HG02610 (cell line): ENCODE data around the gene GDF10.

ENCODE experiments used
- ATAC-seq: cut with Tn5 transposase; IDR thresholded peaks from one replicate; pipeline ENCODE4 v1.9.1; 2021; ENCODE audit warnings: mild to moderate bottlenecking, moderate library complexity; ENCODE audit not compliant: unreplicated experiment

GDF10 gene

DNA sequence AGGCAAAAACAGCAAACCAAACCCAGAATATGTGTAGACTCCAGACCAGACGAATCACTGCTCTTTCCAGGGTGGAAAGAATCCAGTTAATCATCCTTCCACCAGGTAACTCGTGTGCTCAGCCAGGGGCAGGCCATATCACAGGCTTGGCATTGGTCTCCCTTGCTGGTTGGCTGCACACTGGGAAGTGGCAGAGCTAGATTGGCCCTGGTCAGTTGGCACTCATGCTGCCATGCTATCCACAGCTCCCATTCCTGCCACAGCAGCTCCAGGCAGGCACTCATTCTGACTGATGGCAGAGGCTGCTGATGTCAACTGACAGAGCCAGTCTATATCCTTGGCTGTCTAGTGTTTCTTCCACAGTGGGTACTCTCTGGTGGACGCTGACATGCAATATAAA lies 9.7 kb upstream of the GDF10 start:
- no peak for ATAC-seq

DNA sequence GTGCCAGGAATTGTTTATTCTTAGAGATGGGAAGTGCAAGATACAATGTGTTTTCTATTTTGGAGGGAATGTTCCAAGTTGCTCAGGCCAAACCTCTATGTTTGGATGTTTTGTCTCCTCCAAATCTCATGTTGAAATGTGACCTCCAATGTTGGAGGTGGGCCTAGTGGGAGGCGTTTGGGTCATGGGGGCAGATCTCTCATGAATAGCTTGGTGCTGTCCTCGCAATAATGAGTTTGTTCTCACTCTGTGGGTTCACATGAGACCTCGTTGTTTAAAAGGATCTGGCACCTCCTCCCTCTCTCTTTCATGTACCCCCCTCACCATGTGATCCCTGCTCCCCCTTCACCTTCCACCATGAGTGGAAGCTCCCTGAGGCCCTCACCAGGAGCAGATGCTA lies 8.3 kb upstream of the GDF10 start:
- ATAC-seq = no peak

DNA sequence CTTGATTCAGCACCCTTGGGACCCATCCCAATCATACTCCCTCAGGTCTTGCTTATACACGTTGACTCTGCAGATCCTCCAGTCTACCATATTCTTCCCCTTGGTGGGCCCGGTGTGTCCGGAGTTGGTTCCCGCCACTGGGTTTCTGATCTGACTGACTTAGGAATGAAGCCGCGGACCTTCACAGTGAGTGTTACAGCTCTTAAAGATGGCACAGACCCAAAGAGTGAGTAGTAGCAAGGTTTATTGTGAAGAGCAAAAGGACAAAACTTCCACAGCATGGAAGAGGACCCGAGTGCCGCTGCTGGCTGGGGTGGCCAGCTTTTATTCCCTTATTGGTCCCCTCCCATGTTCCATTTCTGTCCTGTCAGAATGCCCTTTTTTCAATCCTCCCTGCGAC lies 5.9 kb upstream of the GDF10 start:
- no peak for ATAC-seq

DNA sequence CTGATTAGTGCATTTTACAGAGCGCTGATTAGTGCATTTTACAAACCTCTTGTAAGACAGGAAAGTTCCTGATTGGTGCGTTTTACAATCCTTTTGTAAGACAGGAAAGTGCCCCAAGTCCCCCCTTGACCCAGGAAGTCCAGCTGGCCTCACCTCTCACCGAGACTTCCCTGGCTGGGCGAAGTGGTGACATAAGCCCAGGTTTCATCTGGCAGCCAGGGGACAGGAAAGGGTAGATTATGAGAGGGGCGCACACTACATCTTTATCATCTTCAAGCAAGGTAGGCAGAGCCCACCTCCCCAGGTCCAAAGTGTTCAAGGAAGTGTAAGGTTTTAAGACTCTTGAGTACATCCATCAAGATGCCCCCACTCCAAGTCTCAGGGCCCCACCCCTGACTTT lies 5.5 kb upstream of the GDF10 start:
- ATAC-seq = no peak

DNA sequence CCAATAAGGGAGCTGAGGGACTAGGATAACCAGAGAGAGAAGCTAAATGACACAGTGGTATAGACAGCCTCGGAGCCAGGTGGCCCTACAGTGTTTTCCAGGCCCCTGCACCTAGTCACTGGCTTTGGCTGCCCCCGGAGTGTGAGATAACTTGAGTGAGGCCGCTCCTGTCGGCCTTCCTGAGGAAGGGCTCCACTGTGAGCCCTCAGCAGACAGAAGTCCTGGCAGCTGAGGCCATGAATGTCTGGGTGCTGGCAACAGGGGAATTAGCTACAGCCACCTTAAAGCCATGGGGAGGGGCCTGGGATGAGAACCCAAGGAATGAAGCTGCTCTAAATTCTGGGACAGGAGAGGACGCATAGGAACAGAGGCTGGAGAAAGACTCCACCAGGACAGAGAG lies 4.6 kb upstream of the GDF10 start:
- ATAC-seq = no peak

DNA sequence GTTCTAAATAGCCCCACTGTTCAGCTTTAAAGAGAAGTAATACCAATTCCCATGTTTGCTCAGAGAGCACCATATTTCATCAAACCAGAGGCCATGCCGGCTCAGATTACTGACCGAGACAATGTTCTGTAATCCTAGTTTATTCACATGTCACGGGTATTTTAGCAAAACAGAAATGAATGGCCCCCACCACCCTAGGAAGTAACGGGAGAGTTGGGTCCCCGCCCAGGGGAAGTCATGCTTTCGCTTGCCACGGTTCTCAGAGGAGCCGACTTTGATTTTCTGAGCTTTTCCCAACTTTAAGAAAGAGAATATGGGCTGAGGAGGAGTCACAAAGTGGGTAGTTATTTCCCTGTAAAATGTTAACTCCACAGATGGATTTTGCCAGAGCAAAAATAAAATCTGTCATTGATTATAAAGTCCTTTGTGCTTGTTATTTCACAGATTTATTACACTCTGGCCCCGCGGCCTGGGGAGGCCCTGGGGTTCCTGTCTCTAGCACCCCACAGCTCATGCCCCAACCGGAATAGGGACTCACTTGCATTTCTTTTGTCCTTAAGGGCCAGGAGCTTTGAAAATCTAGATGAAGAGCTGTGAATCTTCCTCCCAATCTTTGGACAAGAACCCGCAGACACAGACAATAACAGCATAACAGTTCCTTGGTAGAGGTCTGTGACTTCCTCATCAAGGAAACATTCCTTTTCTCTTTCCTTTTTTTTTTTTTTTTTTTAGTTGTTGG lies 3.7 kb upstream of the GDF10 start:
- no peak for ATAC-seq

DNA sequence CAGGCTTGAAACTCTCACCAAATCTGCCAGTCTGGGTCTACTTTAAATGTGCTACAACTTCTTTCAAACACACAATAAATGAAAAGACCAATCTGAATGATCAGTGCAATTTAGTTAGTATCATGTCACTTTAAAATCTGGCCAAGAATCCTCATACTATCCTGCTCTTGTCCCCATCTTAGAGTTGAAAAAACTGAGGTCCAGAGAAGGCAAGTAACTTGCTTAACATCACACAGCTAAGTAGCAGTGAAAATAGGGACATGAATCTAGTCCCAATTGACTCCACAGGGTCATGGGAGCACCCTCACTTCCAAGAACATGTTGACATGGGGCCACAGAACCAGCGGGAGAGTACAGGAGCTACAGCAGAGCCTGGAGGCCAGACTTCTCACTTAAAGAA lies 3.1 kb upstream of the GDF10 start:
- no peak for ATAC-seq

DNA sequence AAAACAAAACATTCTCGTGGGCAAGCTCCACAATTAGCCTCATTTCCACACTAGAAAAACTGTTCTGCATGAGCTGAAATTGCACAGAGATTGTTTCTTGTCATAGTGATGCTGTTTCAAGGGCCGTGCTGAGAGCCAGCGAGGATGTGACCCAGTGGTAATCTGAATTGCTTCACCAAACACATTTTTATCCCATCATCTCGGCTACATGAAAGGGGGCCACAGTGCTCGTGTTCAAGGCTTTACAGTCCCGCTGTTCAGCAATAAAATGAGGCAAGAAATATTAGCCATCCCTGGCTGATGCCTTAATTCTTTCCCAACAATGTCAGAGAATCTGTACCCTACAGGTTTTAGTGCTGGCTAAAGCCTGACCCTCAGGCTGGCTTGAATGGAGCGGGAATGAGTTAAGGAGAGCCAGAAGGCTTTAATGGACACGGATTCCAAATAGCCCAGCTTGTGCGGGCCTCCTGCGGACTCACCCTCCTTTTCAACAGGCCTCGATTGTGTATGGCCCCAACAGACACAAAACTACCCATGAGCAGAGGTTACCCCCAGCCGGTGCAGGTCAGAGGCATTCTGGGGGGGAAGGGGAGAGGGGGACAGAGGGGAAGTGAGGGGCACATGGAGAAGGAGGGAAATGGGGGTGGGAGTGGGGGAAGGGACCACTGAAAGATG lies 2.0 kb upstream of the GDF10 start:
- no peak for ATAC-seq

DNA sequence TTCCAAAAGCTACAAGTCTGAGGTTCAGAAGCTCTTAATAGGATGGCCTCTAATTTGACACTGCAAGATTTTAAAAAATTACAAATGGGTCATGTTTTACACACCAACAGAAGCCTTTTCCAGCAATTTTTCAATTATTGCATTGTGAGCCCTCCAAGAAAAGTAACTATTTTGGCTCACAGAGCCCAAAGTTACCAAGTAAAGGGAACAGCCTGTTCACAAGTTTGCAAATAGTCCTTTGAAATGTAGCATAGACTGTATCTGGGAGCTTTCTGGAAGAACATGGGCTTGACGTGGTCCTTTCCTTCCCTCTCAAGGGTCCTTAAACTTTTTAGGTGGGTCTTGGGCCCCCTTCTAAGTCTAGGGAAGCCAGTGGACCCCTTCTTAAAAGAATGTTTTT lies 1.3 kb upstream of the GDF10 start:
- no peak for ATAC-seq

DNA sequence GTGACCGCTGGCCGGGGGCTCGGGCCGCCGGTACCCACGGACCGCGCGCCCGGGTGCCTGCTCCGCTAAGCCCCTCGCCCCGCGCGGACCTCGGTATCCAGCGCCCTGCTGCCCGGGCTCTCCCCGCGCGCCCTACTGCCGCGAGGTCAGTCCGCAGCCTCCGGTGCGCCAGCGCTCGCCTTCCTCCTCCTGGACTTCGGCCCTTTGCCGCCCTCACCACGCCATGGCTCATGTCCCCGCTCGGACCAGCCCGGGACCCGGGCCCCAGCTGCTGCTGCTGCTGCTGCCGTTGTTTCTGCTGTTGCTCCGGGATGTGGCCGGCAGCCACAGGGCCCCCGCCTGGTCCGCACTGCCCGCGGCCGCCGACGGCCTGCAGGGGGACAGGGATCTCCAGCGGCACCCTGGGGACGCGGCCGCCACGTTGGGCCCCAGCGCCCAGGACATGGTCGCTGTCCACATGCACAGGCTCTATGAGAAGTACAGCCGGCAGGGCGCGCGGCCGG lies 483 bp downstream of the GDF10 start:
- no peak for ATAC-seq

DNA sequence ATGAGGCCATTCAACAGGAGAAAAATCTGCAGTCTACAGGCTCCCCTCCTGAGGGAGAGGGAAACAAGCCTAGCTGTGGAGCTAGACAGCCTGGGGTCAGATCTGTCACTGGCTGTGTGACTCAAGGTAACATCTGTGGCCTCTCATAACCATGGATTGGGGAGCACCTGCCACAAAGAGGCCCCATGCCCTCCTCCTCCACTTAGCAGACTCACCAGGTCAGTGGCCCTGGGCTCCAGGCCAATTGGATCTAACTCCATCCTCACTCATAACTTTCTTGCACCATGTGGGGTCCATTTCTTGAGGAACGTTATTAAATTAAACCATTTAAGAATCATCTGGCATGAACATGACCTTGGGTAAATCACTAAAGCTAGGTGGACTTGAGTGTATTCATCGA lies 1.8 kb downstream of the GDF10 start:
- no peak for ATAC-seq

DNA sequence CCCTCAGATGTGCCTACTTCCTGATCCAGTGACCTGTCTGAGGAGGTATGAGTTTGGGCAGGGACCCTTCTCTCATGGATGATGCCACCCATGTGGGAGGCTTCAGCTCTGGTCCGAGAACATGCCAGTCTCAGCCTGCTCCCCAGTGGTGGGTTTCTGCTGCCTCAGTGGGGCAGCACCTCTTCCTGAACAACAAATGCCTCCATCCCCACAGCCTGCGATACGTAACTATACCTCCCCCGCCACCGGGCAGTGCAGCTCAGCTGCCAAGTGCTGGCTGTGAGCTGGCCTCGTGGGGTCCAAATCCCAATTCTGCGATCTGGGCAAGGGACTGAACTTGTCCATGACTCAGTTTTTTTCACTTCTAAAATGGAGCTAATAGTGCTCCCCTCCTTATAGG lies 3.1 kb downstream of the GDF10 start:
- ATAC-seq = no peak

DNA sequence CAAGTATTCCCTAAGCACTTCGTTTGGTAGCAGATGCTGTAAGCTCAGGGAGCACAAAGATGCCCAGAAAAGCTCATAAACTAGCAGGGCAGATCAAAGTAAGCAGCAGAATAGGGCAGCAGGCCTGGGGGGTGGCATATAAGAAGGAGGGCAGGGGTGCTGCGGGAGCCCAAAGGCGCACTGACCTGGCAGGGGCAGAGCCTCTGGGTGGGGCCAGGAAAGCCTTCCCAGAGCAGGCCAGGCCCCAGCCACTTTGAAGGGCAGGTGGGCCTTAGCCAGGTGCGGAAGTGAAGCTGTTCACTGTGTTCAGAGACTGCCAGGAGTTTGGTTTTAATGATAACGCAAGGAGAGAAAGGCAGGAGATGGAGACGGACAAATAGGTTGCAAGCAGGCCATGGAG lies 3.9 kb downstream of the GDF10 start:
- no peak for ATAC-seq

DNA sequence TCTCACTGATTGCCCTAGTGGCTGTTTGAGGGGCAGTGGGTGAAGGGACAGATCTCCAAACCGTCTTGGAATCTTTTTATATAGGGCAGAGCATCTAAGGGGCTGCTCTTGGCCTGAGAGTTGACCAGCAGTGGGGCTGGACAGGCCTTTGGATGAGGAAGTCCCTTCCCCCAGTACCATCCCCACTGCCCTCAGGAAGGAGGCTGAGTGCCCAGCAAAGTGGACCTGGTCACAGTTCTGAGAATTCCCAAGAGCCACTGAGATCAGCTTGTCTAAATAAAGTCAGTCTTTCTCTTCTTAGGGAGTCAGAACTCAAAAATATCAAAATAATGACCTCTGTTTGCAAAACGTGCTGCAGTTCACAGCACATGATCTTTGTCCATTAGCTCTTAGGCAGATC lies 5.6 kb downstream of the GDF10 start:
- no peak for ATAC-seq

DNA sequence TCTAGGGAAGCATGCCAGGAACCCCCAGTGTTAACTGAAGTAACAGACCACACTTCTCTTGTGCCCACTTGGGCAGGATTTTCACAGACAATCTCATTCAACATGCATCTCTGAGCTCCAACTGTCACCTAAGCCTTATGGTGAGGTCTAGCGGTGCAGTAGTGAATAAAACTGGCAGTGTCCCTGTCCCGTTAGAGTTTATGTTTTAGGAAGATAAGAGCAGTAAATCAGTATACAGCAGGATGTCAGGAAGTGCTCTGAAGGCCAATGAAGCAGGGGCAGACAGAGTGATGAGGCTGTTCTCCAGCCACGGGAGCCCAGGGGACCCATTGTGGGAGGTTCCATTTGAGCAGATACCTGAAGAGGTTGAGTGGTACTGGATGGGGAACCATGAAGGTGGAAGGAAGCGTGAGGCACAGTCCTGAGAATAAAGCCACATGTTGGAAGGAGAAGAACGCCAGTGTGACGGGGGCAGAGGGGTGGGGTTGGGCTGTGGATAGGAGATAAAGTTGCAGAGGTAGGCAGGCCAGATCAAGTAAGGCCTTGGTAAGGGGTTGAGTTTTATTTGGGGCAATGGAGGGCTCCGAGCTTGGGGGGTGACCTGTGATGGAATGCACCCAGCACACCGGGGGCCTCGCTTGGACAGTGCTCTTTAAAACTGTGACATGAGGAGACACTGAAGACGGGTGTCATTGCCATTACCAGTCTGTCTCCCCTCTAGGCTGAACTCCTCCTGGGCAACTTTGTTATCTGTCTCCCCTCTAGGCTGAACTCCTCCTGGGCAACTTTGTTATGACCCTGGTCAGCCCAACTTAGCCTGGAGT lies 6.6 kb downstream of the GDF10 start:
- no peak for ATAC-seq

DNA sequence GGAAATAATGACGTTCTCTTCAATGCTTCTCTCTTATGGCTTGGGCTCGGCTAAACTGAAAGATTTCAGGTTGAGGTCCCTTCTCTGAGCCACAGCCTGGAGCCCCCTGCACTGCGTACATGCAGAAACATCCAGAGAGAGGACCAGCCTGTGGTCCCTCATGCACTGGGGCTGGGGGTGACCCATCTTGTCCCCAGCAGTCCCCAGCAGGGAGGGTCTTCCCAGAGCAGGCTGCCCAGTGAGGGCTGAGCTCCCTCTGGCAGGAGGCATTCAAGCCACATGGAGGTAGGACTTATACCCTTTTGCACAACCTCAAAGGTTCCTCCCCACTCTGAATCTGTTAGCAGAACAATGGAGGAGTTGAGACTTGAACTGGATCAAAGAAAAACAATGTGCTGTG lies 7.4 kb downstream of the GDF10 start:
- ATAC-seq = no peak

DNA sequence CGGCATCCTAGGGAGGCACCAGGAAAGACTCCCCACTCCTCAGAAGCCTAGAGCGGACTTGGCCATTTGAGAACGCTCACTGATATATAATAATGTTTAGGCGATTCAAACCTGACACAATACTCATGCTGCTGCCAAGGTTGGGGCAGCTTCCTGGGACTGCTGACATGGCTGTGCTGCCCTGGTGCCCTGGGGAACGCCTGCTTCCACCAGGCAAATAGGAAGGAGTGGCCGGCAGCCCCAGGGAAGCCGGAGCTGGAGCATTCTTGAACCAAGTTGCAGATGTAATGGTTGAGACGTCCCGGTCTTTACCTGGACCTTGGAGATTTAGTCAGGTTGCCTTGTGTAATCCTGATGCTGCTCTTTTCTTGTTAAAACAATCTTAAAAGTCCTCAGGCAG lies 8.8 kb downstream of the GDF10 start:
- ATAC-seq = no peak

DNA sequence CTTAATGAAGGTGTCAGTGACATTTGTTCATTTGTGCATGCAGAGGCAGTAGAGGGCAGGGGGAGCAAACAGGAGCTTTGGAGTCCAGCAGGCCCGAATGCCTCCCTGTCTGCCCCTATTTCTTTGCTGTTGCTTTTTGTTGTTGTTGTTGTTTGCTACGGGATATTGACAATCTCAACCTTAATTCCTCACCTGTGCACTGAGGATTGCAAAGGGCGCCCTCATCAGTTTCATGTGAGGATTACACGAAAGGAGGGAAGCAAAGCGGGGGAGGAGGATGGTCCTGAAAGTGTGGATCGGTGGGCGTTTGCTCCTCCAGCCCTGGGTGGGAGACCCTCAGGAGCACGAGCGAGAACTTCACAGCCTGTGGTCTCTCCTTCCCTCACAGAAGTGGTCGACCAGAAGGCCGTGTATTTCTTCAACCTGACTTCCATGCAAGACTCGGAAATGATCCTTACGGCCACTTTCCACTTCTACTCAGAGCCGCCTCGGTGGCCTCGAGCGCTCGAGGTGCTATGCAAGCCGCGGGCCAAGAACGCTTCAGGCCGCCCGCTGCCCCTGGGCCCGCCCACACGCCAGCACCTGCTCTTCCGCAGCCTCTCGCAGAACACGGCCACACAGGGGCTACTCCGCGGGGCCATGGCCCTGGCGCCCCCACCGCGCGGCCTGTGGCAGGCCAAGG lies 9.6 kb downstream of the GDF10 start:
- no peak for ATAC-seq

DNA sequence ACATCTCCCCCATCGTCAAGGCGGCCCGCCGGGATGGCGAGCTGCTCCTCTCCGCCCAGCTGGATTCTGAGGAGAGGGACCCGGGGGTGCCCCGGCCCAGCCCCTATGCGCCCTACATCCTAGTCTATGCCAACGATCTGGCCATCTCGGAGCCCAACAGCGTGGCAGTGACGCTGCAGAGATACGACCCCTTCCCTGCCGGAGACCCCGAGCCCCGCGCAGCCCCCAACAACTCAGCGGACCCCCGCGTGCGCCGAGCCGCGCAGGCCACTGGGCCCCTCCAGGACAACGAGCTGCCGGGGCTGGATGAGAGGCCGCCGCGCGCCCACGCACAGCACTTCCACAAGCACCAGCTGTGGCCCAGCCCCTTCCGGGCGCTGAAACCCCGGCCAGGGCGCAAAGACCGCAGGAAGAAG lies 10.1 kb downstream of the GDF10 start:
- no peak for ATAC-seq

DNA sequence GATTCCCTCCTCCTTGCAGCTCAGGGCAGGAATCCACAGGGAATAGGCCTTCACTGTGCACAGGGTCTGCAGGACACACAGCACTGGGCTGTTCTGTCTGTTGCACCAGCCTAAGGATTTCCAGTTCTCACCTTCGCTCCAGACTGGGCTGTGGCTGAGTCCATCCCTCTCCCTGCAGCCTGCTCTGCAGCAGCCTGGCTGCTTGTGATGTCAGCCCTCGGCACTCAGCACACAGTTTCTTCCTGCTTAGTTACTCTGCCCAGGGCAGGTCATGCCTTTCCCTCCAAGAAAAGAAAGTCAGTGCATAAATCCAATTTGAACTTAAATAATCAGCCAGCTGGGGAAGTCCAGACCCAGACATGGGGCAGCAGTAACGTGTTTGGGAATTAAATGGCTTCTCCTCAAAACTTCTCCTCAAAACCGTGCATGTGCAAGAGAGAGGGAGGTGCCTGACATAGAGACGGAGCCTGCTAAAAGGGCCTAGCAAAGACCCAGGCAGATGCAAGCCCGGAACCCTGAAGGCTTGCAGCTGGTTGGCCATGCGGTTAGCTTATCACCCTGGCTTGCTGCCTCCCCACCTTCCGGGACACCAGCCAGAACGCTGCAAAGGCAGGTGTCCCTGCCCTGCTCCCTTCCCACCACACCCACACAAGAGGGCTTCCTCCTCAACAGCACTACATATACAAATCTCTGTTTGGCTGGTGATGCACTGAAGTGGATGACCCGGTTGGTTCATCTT lies 11.4 kb downstream of the GDF10 start:
- no peak for ATAC-seq
